Kidney epithelial cell (primary cell): ENCODE data around the gene PRKG1. TPM values are rescaled to one million over a fixed set of nuclear protein-coding genes. Genes with fewer than 3 reads are reported as not detected.
A peak's percentile ranks its signal among the peaks of the same experiment; 100 is the strongest.

ENCODE experiments used
- DNase-seq: peaks from one replicate; pipeline ENCODE4 v3.0.0-alpha.2; 2010; ENCODE audit warnings: low read depth
- H3K27me3 ChIP-seq: 2 replicates; pipeline ENCODE4 v1.6.0; 2011; ENCODE audit warnings: low read length; ENCODE audit not compliant: control insufficient read depth, insufficient read depth
- H3K36me3 ChIP-seq: 2 replicates; pipeline ENCODE4 v1.5.1; 2011; ENCODE audit warnings: low read length; ENCODE audit not compliant: control insufficient read depth, insufficient read depth
- H3K4me3 ChIP-seq: 2 replicates; pipeline ENCODE4 v1.5.1; 2011; ENCODE audit warnings: low read depth, mild to moderate bottlenecking, control low read depth, low read length
- CTCF ChIP-seq: IDR thresholded peaks from 2 replicates; pipeline ENCODE4 v1.5.1; 2011; ENCODE audit warnings: mild to moderate bottlenecking, moderate library complexity, low read length, control low read depth, inconsistent platforms; ENCODE audit not compliant: insufficient read depth, poor library complexity, severe bottlenecking
- total RNA-seq: library from RNA; depleted of rRNA; stranded (reverse); fragments of >200 nt; gene quantifications from 2 replicates; pipeline ENCODE4 v1.2.3, GENCODE V29; 2015

The PRKG1 gene
- total RNA-seq, 1 donor from 2014 or later: 1.3 TPM

GRCh38 chr10:51694086-51694768, 619.9 kb downstream of the PRKG1 start:
- no peak for TF ChIP-seq CTCF
- no peak overlapping the region for H3K4me3 ChIP-seq
- peaks cover 1% of the 10 kb centered on the region for H3K36me3 ChIP-seq
- DNase-seq: no peak
- H3K27me3 ChIP-seq: no peaks in the 10 kb centered on the region

GRCh38 chr10:51696251-51696650, 622.0 kb downstream of the PRKG1 start:
- Histone ChIP-seq H3K4me3 (no peak overlapping the region), H3K27me3 (no peaks in the 10 kb centered on the region), H3K36me3 (peaks cover 1% of the 10 kb centered on the region)
- no peak for TF ChIP-seq CTCF
- DNase-seq: no peak

GRCh38 chr10:51698473-51699063, 624.3 kb downstream of the PRKG1 start:
- DNase-seq: no peak
- TF ChIP-seq CTCF: no peak
- Histone ChIP-seq H3K27me3 (no peaks in the 10 kb centered on the region), H3K36me3 (peaks cover 1% of the 10 kb centered on the region), H3K4me3 (peak overlapping the region; percentile 89)

- no peak for DNase-seq
- no peak for TF ChIP-seq CTCF
- Histone ChIP-seq H3K27me3 (no peaks in the 10 kb centered on the region), H3K4me3 (peak overlapping the region; percentile 89), H3K36me3 (peaks cover 1% of the 10 kb centered on the region)
Observed at GRCh38 chr10:51699145-51699474, 624.8 kb downstream of the PRKG1 start.

GRCh38 chr10:51699475-51700227, 625.4 kb downstream of the PRKG1 start, which contains the start of gene CSTF2T:
Gene CSTF2T (minus strand): TSS chr10:51699595. CDS start chr10:51699549, 46 bp downstream.
- no peak for TF ChIP-seq CTCF
- peaks cover 1% of the 10 kb centered on the region for H3K36me3 ChIP-seq
- H3K27me3 ChIP-seq: no peaks in the 10 kb centered on the region
- peak; percentile 63 for DNase-seq
- peak within 1 kb of the TSS; percentile 89 for H3K4me3 ChIP-seq
